ENCODE results near the gene TLR3.

Gene TLR3

GRCh38 chr4:186068581-186069348 is at the start of gene TLR3:
Gene TLR3, plus strand, starts transcription at chr4:186069156. Its CDS starts 7,464 bp downstream, at chr4:186076620.
- DNase-seq (ENCODE audit: extremely low read depth, low read depth), result no peak
- no peak for TF ChIP-seq CTCF (IDR thresholded peaks at IDR 0.05; ENCODE audit: low read depth, low read length, missing control alignments)
- peak within 1 kb of the TSS; percentile 45 for H3K4me3 ChIP-seq (replicated peaks; ENCODE audit: low read depth, low read length)

DNA sequence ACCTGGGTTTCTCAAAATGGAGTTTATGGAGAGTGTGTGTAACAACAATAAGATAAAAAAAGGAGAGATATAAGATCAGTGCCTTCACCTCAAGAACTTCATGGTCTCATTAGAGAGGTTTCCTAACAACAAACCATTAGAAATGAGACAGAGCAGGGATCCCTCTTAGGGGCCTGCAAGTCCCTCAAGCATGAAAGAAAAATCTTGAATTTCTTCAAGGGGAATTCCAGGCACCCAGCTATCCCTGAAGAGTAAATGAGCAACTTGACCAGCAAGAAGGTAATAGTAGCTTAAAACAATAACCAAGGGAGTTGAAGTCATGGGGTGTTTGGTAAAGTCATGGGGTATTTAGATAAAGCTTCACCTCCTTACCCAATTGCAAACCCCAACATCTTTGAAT is 49.7 kb upstream of the TLR3 start:
- TF ChIP-seq CTCF (IDR thresholded peaks at IDR 0.05; ENCODE audit: low read depth, low read length, missing control alignments), result no peak

GRCh38 chr4:186020106-186020792 is 48.7 kb upstream of the TLR3 start:
- H3K4me3 ChIP-seq (replicated peaks; ENCODE audit: low read depth, low read length), result no peak overlapping the region
- no peak for DNase-seq (ENCODE audit: extremely low read depth, low read depth)
- no peak for TF ChIP-seq CTCF (IDR thresholded peaks at IDR 0.05; ENCODE audit: low read depth, low read length, missing control alignments)

More for the DNA sequence above, 49.7 kb upstream of the TLR3 start:
- no peak for DNase-seq (ENCODE audit: extremely low read depth, low read depth)
- H3K4me3 ChIP-seq (replicated peaks; ENCODE audit: low read depth, low read length), result no peak overlapping the region

DNA sequence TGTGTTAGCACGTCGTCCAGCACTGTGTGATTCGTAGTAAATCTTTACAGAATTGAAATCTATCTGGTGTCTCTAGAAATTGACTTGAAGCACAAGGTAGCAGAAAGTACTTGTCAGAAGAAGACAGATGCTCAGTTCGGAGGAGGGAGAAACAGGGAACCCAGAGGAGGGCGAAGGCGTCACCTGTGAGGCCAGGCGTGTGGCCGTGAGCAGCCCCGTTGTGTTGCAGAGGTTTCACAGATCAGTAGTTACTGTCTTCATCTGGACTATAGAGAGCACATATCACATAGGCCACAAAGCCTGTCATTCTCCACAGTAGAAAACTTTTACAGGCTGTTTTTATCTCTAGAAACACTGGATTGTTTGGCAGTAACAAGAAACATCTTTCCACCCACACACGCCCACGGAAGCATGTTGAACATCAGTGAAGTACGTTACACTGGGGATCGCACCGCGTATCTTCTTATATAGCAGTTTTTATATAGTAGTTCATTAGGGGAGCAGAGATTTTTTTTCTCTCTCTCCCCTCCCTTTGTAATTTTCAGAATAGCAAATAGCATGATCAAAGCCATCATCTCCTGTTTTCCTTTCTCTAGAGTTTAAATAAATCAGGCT is 48.1 kb upstream of the TLR3 start:
- H3K4me3 ChIP-seq (replicated peaks; ENCODE audit: low read depth, low read length), result no peak overlapping the region
- no peak for TF ChIP-seq CTCF (IDR thresholded peaks at IDR 0.05; ENCODE audit: low read depth, low read length, missing control alignments)
- no peak for DNase-seq (ENCODE audit: extremely low read depth, low read depth)

DNA sequence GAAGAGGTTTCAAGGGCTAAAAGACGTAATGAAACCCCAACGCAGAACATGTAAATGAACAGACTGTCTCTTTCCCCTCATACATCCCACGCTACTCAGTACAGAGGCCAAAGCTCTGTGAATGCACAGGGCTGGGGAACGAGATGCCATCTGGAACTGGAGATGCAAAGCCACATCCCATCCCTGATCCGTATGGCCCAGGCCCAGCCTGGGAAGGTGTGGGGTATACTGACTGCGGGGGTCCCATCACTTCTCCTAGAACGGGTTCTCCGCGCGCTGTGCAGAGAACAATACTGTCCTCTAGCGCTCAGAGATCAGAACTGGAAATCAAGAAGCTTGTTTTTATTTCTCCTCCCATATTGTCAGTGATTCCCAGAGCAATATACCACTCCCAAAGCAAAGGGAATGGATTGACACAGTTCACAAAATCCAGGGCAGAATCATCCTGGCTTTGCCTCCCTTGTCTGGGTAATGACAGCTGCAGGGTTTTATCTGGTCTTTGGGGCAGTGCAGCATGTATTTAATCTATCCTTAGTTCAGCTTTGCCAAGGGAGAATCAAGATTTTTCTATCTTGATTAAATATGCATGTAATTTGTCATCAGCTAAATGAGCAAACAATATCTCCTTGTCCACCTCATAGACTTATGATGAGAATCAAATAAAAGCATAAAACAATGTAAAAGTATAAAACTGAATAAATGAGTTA is 47.3 kb upstream of the TLR3 start:
- peak; percentile 83 for TF ChIP-seq CTCF (IDR thresholded peaks at IDR 0.05; ENCODE audit: low read depth, low read length, missing control alignments)
- no peak for DNase-seq (ENCODE audit: extremely low read depth, low read depth)

GRCh38 chr4:186023975-186024374 is 45.0 kb upstream of the TLR3 start:
- TF ChIP-seq CTCF (IDR thresholded peaks at IDR 0.05; ENCODE audit: low read depth, low read length, missing control alignments), result no peak
- H3K4me3 ChIP-seq (replicated peaks; ENCODE audit: low read depth, low read length), result no peak overlapping the region
- no peak for DNase-seq (ENCODE audit: extremely low read depth, low read depth)

More for the DNA sequence above, 47.3 kb upstream of the TLR3 start:
- H3K4me3 ChIP-seq (replicated peaks; ENCODE audit: low read depth, low read length), result no peak overlapping the region
